IMR-90 (cell line): ENCODE results near the gene STK33. TPM values are rescaled to one million over a fixed set of nuclear protein-coding genes. Genes with fewer than 3 reads are reported as not detected.

ENCODE experiments used
- ATAC-seq: fragments of 200-7000 bp; cut with Tn5 transposase; 2 replicates; pipeline ENCODE4 v1.9.1; 2020; ENCODE audit warnings: low read depth, mild to moderate bottlenecking, moderate library complexity
- BruUV-seq: library from RNA; stranded (reverse); fragments of 400-500 nt; replicated peaks from 2 replicates; lab custom pipeline; 2021; lab: Mats Ljungman, UMichigan
- CTCF ChIA-PET: fragments of 300-600 bp; formaldehyde crosslinking; extraction: SDS; loops from one replicate; lab custom pipeline; 2021; ENCODE audit warnings: antibody characterized with exemption; lab: Yijun Ruan, JAX
- POLR2A ChIA-PET: fragments of 300-600 bp; sonication (Branson Sonifier 250); formaldehyde crosslinking; loops from one replicate; lab custom pipeline; 2022; ENCODE audit warnings: antibody characterized with exemption; ENCODE audit not compliant: unreplicated experiment; lab: Charles Lee
- DNase-seq: peaks from one replicate; pipeline ENCODE4 v3.0.0; 2013
- H2AFZ ChIP-seq: replicated peaks from 2 replicates; pipeline ENCODE3; 2013; ENCODE audit warnings: low read length, mild to moderate bottlenecking; ENCODE audit not compliant: poor library complexity
- H2AK5ac ChIP-seq: 2 replicates; pipeline ENCODE4 v1.6.1; 2013; ENCODE audit warnings: low read depth, low read length, inconsistent platforms
- H2AK9ac ChIP-seq: replicated peaks from 2 replicates; pipeline ENCODE3; 2013; ENCODE audit warnings: mild to moderate bottlenecking, low read depth, low read length, moderate library complexity; ENCODE audit not compliant: poor library complexity
- H2BK120ac ChIP-seq: 2 replicates; pipeline ENCODE4 v1.6.1; 2013; ENCODE audit warnings: low read depth, low read length, inconsistent platforms
- H2BK15ac ChIP-seq: 3 replicates; pipeline ENCODE4 v1.6.1; 2013; ENCODE audit warnings: low read depth, low read length, inconsistent platforms
- H2BK20ac ChIP-seq: 2 replicates; pipeline ENCODE4 v1.6.1; 2013; ENCODE audit warnings: low read depth, mild to moderate bottlenecking, inconsistent platforms, low read length, moderate library complexity
- H2BK5ac ChIP-seq: 2 replicates; pipeline ENCODE4 v1.6.1; 2013; ENCODE audit warnings: mild to moderate bottlenecking, low read depth, low read length, inconsistent platforms; ENCODE audit not compliant: poor library complexity, severe bottlenecking
- H3K14ac ChIP-seq: replicated peaks from 2 replicates; pipeline ENCODE4 v1.6.1; 2013; ENCODE audit warnings: low read depth, low read length, inconsistent platforms
- H3K18ac ChIP-seq: 2 replicates; pipeline ENCODE4 v1.6.1; 2013; ENCODE audit warnings: low read depth, low read length, control low read depth
- H3K23ac ChIP-seq: 2 replicates; pipeline ENCODE4 v1.6.1; 2013; ENCODE audit warnings: low read depth, low read length, inconsistent platforms
- H3K27ac ChIP-seq: 2 replicates; pipeline ENCODE4 v1.5.1; 2013; ENCODE audit warnings: mild to moderate bottlenecking, control low read depth, low read length; ENCODE audit not compliant: insufficient read depth
- H3K27me3 ChIP-seq: 2 replicates; pipeline ENCODE4 v1.6.1; 2013; ENCODE audit warnings: low read length; ENCODE audit not compliant: control insufficient read depth, insufficient read depth
- H3K36me3 ChIP-seq: 2 replicates; pipeline ENCODE4 v1.6.1; 2013; ENCODE audit warnings: low read length, mixed read lengths; ENCODE audit not compliant: control insufficient read depth, insufficient read depth
- H3K4ac ChIP-seq: 2 replicates; pipeline ENCODE4 v1.6.1; 2013; ENCODE audit warnings: low read depth, low read length, inconsistent platforms
- H3K4me1 ChIP-seq: 2 replicates; pipeline ENCODE4 v1.6.1; 2013; ENCODE audit warnings: low read length, mixed read lengths; ENCODE audit not compliant: control insufficient read depth, insufficient read depth
- H3K4me2 ChIP-seq: 2 replicates; pipeline ENCODE4 v1.6.1; 2013; ENCODE audit warnings: low read depth, mild to moderate bottlenecking, control low read depth, low read length, moderate library complexity
- H3K4me3 ChIP-seq: 2 replicates; pipeline ENCODE4 v1.5.1; 2013; ENCODE audit warnings: low read depth, mild to moderate bottlenecking, control low read depth, low read length, moderate library complexity; ENCODE audit not compliant: insufficient read depth
- H3K56ac ChIP-seq: 2 replicates; pipeline ENCODE4 v1.6.1; 2013; ENCODE audit warnings: low read length, inconsistent platforms; ENCODE audit not compliant: insufficient read depth; ENCODE audit errors: extremely low read depth
- H3K79me1 ChIP-seq, 2 experiments: 2 replicates each; pipeline ENCODE4 v1.6.1; 2013; ENCODE audit warnings: low read length in 2 of 2, inconsistent platforms in 1 of 2, low read depth in 1 of 2
- H3K9ac ChIP-seq: 2 replicates; pipeline ENCODE4 v1.6.1; 2013; ENCODE audit warnings: low read depth, low read length, control low read depth
- H3K9me1 ChIP-seq: 2 replicates; pipeline ENCODE4 v1.6.1; 2013; ENCODE audit warnings: low read length, inconsistent platforms; ENCODE audit not compliant: insufficient read depth
- H3K9me3 ChIP-seq: 2 replicates; pipeline ENCODE4 v1.6.1; 2013; ENCODE audit warnings: low read length; ENCODE audit not compliant: control insufficient read depth, insufficient read depth
- H4K20me1 ChIP-seq: 2 replicates; pipeline ENCODE4 v1.6.1; 2013; ENCODE audit warnings: low read length, inconsistent platforms; ENCODE audit not compliant: insufficient read depth
- H4K5ac ChIP-seq: 2 replicates; pipeline ENCODE4 v1.6.1; 2013; ENCODE audit warnings: mild to moderate bottlenecking, low read depth, low read length, control low read depth
- H4K8ac ChIP-seq, 2 experiments: 2 replicates each; pipeline ENCODE4 v1.6.1; 2013; ENCODE audit warnings: low read depth in 2 of 2, low read length in 2 of 2, control low read depth in 1 of 2, inconsistent platforms in 1 of 2
- H4K91ac ChIP-seq: 2 replicates; pipeline ENCODE4 v1.6.1; 2013; ENCODE audit warnings: low read depth, low read length, inconsistent platforms; ENCODE audit not compliant: insufficient read depth
- CHD1 ChIP-seq: IDR thresholded peaks from 2 replicates; pipeline ENCODE4 v1.6.1; 2012; ENCODE audit warnings: low read depth, low read length, improper control_type of control experiment
- CTCF ChIP-seq: conservative IDR thresholded peaks from 2 replicates; pipeline ENCODE4 v1.5.1; 2012; ENCODE audit warnings: mild to moderate bottlenecking, low read depth, low read length, improper control_type of control experiment
- ELK1 ChIP-seq: fragments of 150-350 bp; IDR thresholded peaks from 2 replicates; pipeline ENCODE4 v1.6.1; 2016; ENCODE audit warnings: low read depth, mild to moderate bottlenecking, low read length, moderate library complexity, borderline replicate concordance
- MAFK ChIP-seq: IDR thresholded peaks from 2 replicates; pipeline ENCODE4 v1.6.1; 2012; ENCODE audit warnings: low read depth, low read length, improper control_type of control experiment
- MXI1 ChIP-seq: IDR thresholded peaks from 2 replicates; pipeline ENCODE4 v1.6.1; 2012; ENCODE audit warnings: low read depth, mild to moderate bottlenecking, low read length, moderate library complexity, borderline replicate concordance
- RAD21 ChIP-seq: IDR thresholded peaks from 2 replicates; pipeline ENCODE4 v1.6.1; 2012; ENCODE audit warnings: low read length, improper control_type of control experiment
- SMC3 ChIP-seq: fragments of 150-350 bp; IDR thresholded peaks from 2 replicates; pipeline ENCODE4 v1.6.1; 2016; ENCODE audit warnings: low read depth, mild to moderate bottlenecking, antibody characterized with exemption, low read length, moderate library complexity
- WGBS, 2 experiments: methylation state at CpG; one replicate each; pipeline versions ENCODE4 v1.1.5 to v1.1.7; 2013; ENCODE audit warnings: missing lambda C conversion rate in 2 of 2; ENCODE audit not compliant: insufficient read length in 1 of 2; ENCODE audit errors: extremely low coverage in 2 of 2; 5-methylcytosine and 5-hydroxymethylcytosine counted together
- dilution Hi-C: fragments of 300-500 bp; cut with HindIII; formaldehyde crosslinking; loops from one replicate; pipeline ENCODE4 v1.14.3; 2018; ENCODE audit warnings: low sequenced_read_pairs; ENCODE audit not compliant: unreplicated experiment
- in situ Hi-C: fragments of 300-500 bp; cut with MboI; formaldehyde crosslinking; loops from 3 replicates; pipeline ENCODE4 v1.14.3; 2019; ENCODE audit warnings: low sequenced_read_pairs, inconsistent platforms, mixed read lengths
- intact Hi-C: fragments of 100-400 bp; cut with micrococcal nuclease; formaldehyde crosslinking; loops from 2 replicates; pipeline ENCODE4 v1.10.0; 2022
- polyA plus RNA-seq, 3 experiments: library from polyadenylated mRNA; depleted of rRNA; stranded (reverse); fragments of >200 nt; gene quantifications; 2 replicates each; pipeline ENCODE4 v1.2.3, GENCODE V29; 2012; ENCODE audit warnings: low replicate concordance in 1 of 3
- total RNA-seq: library from RNA; depleted of rRNA; stranded (reverse); fragments of >200 nt; gene quantifications from 2 replicates; pipeline ENCODE4 v1.2.3, GENCODE V29; 2012

The STK33 gene
- total and polyA plus RNA-seq, 2 of the 4 experiments (the other 2 are of a cell fraction) = 2.3 to 2.6 TPM

- no peak for TF ChIP-seq RAD21
- no peak for TF ChIP-seq MXI1
Observed at GRCh38 chr11:8389029-8389996, 204.7 kb downstream of the STK33 start (continued).

GRCh38 chr11:8387693-8388092 is 206.3 kb downstream of the STK33 start:
- Histone ChIP-seq H3K27me3 (no peaks in the 10 kb centered on the region; the same call in 1 of the 2 replicates), H3K4ac (no peak overlapping the region), H4K8ac (no peak overlapping the region), H3K9me3 (no peaks in the 10 kb centered on the region), H2AK5ac (no peak overlapping the region), H4K91ac (no peak overlapping the region), H3K36me3 (no peaks in the 10 kb centered on the region), H2BK5ac (no peak overlapping the region), H3K14ac (no peak overlapping the region), H2BK15ac (no peak overlapping the region), H3K27ac (no peak overlapping the region), H3K9ac (no peak overlapping the region), H4K20me1 (no peaks in the 10 kb centered on the region), H3K4me1 (peaks cover 2% of the 10 kb centered on the region; the same call in 1 of the 2 replicates), H3K23ac (no peak overlapping the region), H3K4me3 (no peak overlapping the region), H3K4me2 (no peak overlapping the region), H3K56ac (no peak overlapping the region), H2BK20ac (no peak overlapping the region), H2AK9ac (no peak overlapping the region), H2BK120ac (no peak overlapping the region), H2AFZ (no peak overlapping the region), H4K5ac (no peak overlapping the region), H3K9me1 (no peaks in the 10 kb centered on the region), H3K18ac (no peak overlapping the region), H3K79me1 (no peaks in the 10 kb centered on the region)
- no TSS peak for BruUV-seq
- no peak for ATAC-seq
- POLR2A ChIA-PET = no interaction called here
- intact Hi-C loops (no loop called here), in situ Hi-C loops (no loop called here), dilution Hi-C loops (no loop called here)
- whole genome bisulfite sequencing, 2 experiments = no CpG with 5 or more reads among the region's 5 CpGs
- no peak for DNase-seq
- TF ChIP-seq CTCF (no peak), MXI1 (no peak), ELK1 (no peak), SMC3 (no peak), RAD21 (no peak), CHD1 (no peak), MAFK (no peak)
- CTCF ChIA-PET = interaction anchor here (0.6 kb wide), 1 partner anchor 19 kb away, joined by 3 read pairs; no protein-coding TSS in a partner anchor
